Omental fat pad (tissue), 4 donors: ENCODE measurements around the gene MYOM3. TPM values are rescaled to one million over a fixed set of nuclear protein-coding genes. Genes with fewer than 3 reads are reported as not detected.

ENCODE experiments used
- ATAC-seq: fragments of 150-250 bp; one replicate; pipeline ENCODE4 v1.9.1; 2016; ENCODE audit warnings: mild to moderate bottlenecking, moderate library complexity; ENCODE audit not compliant: low FRiP score
- DNase-seq: peaks from one replicate; pipeline ENCODE4 v3.0.0-alpha.2; 2019; ENCODE audit warnings: low spot score
- CTCF ChIP-seq, 3 donors: fragments of 450-650 bp; IDR thresholded peaks; one replicate each; pipeline ENCODE4 v1.5.1; 2016 to 2017; ENCODE audit warnings: antibody characterized with exemption in 3 of 3, mild to moderate bottlenecking in 3 of 3, moderate library complexity in 2 of 3
- total RNA-seq, 4 donors: library from RNA; depleted of rRNA; stranded (reverse); fragments of >200 nt; gene quantifications; one replicate each; pipeline ENCODE4 v1.1.0, GENCODE V29; 2016

Gene MYOM3
- total RNA-seq, 4 donors from 2014 or later, result 0.13 to 0.79 (median 0.32) TPM

GRCh38 chr1:24085007-24085406 is 26.9 kb downstream of the MYOM3 start:
- DNase-seq (no peak), ATAC-seq (no peak)
- TF ChIP-seq CTCF (IDR thresholded peaks at IDR 0.05), result no peak

DNA sequence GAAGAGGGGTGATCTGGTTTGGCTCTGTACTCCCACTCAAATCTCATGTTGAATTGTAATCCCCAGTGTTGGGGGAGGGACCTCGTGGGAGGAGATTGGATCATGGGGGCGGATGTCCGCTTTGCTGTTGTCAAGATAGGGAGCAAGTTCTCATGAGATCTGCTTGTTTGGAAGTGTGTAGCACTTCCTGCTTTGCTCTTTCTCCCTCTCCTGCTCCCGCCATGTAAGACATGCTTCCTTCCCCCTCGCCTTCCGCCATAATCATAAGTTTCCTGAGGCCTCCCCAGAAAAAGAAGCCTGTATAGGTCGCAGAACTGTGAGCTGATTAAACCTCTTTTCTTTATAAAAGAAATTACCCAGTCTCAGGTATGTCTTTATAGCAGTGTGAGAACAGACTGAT is 27.9 kb downstream of the MYOM3 start:
- ATAC-seq (no peak), DNase-seq (no peak)
- TF ChIP-seq CTCF (IDR thresholded peaks at IDR 0.05), result no peak

GRCh38 chr1:24082372-24082771 is 29.6 kb downstream of the MYOM3 start:
- DNase-seq (no peak), ATAC-seq (no peak)
- no peak for TF ChIP-seq CTCF (IDR thresholded peaks at IDR 0.05)

- ATAC-seq, result no peak
- DNase-seq, result no peak
- no peak for TF ChIP-seq CTCF (IDR thresholded peaks at IDR 0.05)
Observed at GRCh38 chr1:24081190-24081589, 30.7 kb downstream of the MYOM3 start.

DNA sequence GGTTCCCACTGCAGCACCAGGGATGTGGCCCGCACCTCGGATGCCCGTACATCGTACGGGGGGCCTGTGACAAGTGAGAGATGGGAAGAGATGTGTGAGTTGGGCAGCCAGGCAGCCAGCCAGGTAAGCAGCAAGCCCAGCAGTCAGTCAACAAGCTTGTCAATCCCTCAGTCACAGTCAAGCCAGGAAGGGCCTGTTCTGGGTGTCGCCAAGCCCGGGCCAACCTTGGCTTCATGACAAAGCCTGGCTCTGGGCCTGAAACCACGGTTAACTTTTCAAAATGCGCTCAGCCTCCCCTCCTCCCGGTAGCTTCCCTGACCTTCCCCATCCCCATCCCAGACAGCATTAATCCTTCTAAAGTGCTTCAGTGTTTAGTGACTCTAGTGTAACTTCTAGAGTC is 31.8 kb downstream of the MYOM3 start:
- no peak for TF ChIP-seq CTCF (IDR thresholded peaks at IDR 0.05)
- ATAC-seq (no peak), DNase-seq (no peak)

DNA sequence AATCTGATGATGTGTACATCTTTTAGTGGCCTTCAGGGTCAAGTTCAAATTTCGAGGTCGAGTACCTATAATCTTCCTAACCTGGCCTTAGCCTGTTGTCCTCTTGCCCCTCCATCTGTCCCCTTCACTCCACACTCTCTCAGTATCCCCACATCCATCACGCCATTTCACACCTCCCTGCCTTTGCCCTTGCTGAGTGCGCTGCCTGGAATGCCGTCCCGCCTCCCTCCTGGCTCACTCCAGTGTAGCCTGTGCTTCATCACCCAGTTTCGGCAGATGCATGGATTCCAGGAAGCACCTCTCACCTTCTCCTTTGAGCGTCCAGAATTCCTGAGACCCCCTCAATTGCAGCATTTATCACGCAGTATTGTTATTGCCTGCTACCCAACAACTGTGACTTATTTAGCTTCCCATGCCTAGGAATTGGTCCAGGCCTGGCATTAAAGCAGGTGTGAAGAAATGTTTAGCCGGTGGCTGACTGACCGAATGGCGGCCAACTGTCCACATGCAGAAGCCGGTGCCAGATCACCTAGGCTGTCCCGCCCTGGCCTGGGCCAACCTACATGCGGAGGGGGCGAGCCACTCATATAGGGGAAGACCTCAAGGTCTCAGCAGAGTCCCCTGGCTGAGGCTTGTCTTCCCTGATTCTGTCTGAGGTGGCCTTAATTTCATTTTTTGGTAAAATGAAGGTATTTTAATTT is 34.5 kb downstream of the MYOM3 start:
- DNase-seq (no peak), ATAC-seq (peak; percentile 52)
- TF ChIP-seq CTCF (IDR thresholded peaks at IDR 0.05), result no peak

DNA sequence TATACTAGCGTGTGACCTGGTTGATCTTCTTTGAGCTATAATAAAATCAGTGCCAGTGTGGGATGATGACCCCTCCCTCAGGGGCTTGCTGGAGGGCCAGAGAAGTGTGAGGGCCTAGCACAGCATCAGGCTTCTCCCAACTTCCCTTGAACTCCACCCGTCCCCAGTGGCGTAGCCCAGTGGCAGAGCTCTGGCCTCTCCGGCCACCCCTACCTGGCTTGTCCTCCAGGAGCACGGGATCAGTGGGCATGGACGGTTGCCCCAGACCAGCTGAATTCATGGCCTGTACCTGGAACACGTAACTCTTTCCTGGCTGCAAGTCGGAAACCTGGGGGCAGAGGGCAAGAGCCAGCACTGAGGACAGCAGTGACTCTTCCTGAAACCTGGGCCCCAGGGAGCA is 36.0 kb downstream of the MYOM3 start:
- DNase-seq (no peak), ATAC-seq (no peak)
- no peak for TF ChIP-seq CTCF (IDR thresholded peaks at IDR 0.05)
